ENCODE data around the gene PCP2. TPM values are rescaled to one million over a fixed set of nuclear protein-coding genes. Genes with fewer than 3 reads are reported as not detected.

PCP2 gene
- total RNA-seq, 1 donor from 2014 or later = not detected

DNA sequence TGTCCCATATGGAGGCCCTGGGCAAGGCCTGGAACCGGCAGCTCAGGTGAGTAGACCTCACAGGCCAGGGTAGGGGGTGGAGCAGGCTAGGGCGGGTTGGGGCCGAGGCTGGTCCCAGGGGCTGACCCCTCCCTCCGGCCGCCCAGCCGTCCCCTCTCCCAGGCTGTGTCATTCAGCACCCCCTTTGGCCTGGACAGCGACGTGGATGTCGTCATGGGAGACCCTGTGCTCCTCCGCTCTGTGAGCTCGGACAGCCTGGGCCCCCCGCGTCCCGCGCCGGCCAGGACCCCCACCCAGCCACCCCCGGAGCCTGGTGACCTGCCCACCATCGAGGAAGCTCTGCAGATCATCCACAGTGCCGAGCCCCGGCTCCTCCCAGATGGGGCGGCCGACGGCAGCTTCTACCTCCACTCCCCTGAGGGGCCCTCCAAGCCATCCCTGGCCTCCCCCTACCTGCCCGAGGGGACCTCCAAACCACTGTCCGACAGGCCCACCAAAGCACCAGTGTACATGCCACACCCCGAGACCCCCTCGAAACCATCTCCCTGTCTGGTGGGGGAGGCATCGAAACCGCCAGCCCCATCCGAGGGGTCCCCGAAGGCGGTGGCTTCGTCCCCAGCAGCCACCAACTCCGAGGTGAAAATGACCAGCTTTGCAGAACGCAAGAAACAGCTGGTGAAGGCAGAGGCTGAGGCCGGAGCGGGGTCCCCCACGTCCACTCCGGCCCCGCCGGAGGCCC, 21.8 kb downstream of the PCP2 start:
- H3K4me1 Mint-ChIP-seq = no peaks in the 10 kb centered on the region
- Histone ChIP-seq H3K36me3 (no peaks in the 10 kb centered on the region), H3K9me3 (ENCODE audit: low read depth) (no peaks in the 10 kb centered on the region), H3K27ac (no peak overlapping the region), H3K4me2 (no peak overlapping the region), H3K79me2 (ENCODE audit: low read depth) (no peaks in the 10 kb centered on the region), H3K9ac (no peak overlapping the region), H2AFZ (replicated peaks) (no peak overlapping the region), H3K4me3 (no peak overlapping the region), H3F3A (ENCODE audit: low read depth) (no peaks in the 10 kb centered on the region), H3K4me1 (no peaks in the 10 kb centered on the region), H4K20me1 (ENCODE audit: low read depth) (no peaks in the 10 kb centered on the region), H3K27me3 (no peaks in the 10 kb centered on the region)
- TF ChIP-seq EZH2 (IDR thresholded peaks at IDR 0.05) (no peak), EZH2phosphoT487 (IDR thresholded peaks at IDR 0.05) (no peak)
- TF ChIP-seq, protein P1, sequence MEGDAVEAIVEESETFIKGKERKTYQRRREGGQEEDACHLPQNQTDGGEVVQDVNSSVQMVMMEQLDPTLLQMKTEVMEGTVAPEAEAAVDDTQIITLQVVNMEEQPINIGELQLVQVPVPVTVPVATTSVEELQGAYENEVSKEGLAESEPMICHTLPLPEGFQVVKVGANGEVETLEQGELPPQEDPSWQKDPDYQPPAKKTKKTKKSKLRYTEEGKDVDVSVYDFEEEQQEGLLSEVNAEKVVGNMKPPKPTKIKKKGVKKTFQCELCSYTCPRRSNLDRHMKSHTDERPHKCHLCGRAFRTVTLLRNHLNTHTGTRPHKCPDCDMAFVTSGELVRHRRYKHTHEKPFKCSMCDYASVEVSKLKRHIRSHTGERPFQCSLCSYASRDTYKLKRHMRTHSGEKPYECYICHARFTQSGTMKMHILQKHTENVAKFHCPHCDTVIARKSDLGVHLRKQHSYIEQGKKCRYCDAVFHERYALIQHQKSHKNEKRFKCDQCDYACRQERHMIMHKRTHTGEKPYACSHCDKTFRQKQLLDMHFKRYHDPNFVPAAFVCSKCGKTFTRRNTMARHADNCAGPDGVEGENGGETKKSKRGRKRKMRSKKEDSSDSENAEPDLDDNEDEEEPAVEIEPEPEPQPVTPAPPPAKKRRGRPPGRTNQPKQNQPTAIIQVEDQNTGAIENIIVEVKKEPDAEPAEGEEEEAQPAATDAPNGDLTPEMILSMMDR (IDR thresholded peaks at IDR 0.05) = no peak
- H3K4me3 Mint-ChIP-seq = no peak overlapping the region
- no peaks in the 10 kb centered on the region for H3K9me3 Mint-ChIP-seq
- DNase-seq (ENCODE audit: low spot score) = no peak
- peaks cover 2% of the 10 kb centered on the region for H3K27me3 Mint-ChIP-seq (ENCODE audit: insufficient read depth, low read depth)
- no peak overlapping the region for H3K27ac Mint-ChIP-seq
- H3K36me3 Mint-ChIP-seq = no peaks in the 10 kb centered on the region

DNA sequence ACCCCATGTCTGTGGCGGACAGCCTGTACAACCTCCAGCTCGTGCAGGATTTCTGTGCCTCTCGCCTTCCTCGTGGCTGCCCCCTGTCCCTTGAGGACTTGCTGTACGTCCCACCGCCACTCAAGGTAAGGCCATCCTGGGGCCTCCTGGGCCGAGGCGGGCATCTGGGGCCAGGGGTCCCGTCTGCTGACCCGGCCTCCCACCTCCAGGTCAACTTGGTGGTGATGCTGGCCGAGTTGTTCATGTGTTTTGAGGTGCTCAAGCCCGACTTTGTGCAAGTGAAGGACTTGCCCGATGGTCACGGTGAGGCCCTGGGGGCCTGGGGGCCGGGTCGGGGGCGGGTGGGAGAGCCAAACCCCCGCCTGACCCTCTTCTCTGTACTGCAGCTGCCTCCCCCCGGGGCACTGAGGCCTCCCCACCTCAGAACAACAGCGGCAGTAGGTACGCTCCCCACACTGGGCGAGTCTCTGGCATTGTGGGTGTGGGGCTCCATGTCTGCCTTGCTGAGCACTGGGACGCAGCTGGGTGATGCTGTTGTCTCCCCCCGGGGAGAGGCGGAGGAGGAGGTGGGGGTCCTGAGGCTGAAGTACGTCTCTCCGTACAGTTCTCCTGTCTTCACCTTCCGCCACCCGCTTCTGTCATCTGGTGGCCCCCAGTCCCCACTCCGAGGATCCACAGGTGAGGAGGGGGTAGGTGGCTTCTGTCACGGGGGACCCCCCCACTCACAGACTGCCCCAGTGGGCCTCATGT, 22.9 kb downstream of the PCP2 start:
- peaks cover 2% of the 10 kb centered on the region for H3K27me3 Mint-ChIP-seq (ENCODE audit: insufficient read depth, low read depth)
- H3K27me3 ChIP-seq = no peaks in the 10 kb centered on the region
- TF ChIP-seq EZH2phosphoT487 (IDR thresholded peaks at IDR 0.05) = no peak
- TF ChIP-seq, protein P1 (IDR thresholded peaks at IDR 0.05) = no peak
- TF ChIP-seq EZH2 (IDR thresholded peaks at IDR 0.05) = no peak
- no peaks in the 10 kb centered on the region for H3K4me1 ChIP-seq
- H3K27ac ChIP-seq = no peak overlapping the region
- no peaks in the 10 kb centered on the region for H3F3A ChIP-seq (ENCODE audit: low read depth)
- H3K4me1 Mint-ChIP-seq = no peaks in the 10 kb centered on the region
- H3K36me3 Mint-ChIP-seq = no peaks in the 10 kb centered on the region
- no peaks in the 10 kb centered on the region for H3K9me3 Mint-ChIP-seq
- DNase-seq (ENCODE audit: low spot score) = no peak
- no peak overlapping the region for H3K4me3 Mint-ChIP-seq
- H3K9ac ChIP-seq = no peak overlapping the region
- no peak overlapping the region for H3K27ac Mint-ChIP-seq
- no peaks in the 10 kb centered on the region for H3K79me2 ChIP-seq (ENCODE audit: low read depth)
- no peaks in the 10 kb centered on the region for H3K36me3 ChIP-seq
- H3K4me2 ChIP-seq = no peak overlapping the region
- no peaks in the 10 kb centered on the region for H3K9me3 ChIP-seq (ENCODE audit: low read depth)
- H4K20me1 ChIP-seq (ENCODE audit: low read depth) = peaks cover under 1% of the 10 kb centered on the region
- H3K4me3 ChIP-seq = no peak overlapping the region
- no peak overlapping the region for H2AFZ ChIP-seq (replicated peaks)

DNA sequence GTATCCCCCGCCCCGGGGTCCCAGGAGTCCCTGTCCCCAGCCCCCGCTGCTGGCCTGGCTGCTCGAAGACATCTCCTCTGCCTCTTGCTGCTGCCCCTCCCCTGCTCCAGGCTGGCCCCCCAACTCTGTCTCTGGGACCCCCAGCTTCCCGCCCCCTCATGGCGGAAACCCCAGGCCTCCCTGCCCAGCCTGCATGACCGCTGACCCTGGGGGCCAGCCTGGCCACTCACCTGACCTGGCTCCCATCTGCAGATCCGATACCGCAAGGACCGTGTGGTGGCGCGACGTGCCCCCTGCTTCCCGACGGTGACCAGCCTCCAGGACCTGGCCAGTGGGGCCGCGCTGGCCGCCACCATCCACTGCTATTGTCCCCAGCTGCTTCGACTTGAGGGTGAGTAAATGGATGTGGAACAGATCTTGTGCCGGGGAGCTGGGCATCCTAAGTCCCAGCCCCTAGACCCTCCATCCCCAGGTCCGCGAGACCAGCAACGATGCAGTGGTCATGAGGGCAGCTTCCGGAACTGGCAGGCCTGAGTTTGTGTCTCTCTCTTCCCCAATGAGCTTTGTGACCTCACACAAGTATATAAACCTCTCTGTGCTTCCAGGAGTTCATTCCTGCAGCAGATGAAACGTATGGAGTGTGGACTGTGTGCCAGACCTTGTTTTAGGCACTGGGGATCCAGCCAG, 25.5 kb downstream of the PCP2 start:
- no peaks in the 10 kb centered on the region for H3K36me3 Mint-ChIP-seq
- Histone ChIP-seq H2AFZ (replicated peaks) (no peak overlapping the region), H4K20me1 (ENCODE audit: low read depth) (peaks cover 15% of the 10 kb centered on the region), H3K9ac (no peak overlapping the region), H3K4me1 (no peaks in the 10 kb centered on the region), H3K79me2 (ENCODE audit: low read depth) (no peaks in the 10 kb centered on the region), H3F3A (ENCODE audit: low read depth) (no peaks in the 10 kb centered on the region), H3K4me3 (no peak overlapping the region), H3K4me2 (no peak overlapping the region), H3K27ac (no peak overlapping the region), H3K27me3 (no peaks in the 10 kb centered on the region), H3K9me3 (ENCODE audit: low read depth) (no peaks in the 10 kb centered on the region), H3K36me3 (no peaks in the 10 kb centered on the region)
- no peaks in the 10 kb centered on the region for H3K9me3 Mint-ChIP-seq
- H3K27ac Mint-ChIP-seq = no peak overlapping the region
- TF ChIP-seq, protein P1 (IDR thresholded peaks at IDR 0.05) = no peak
- no peak for TF ChIP-seq EZH2 (IDR thresholded peaks at IDR 0.05)
- no peak for TF ChIP-seq EZH2phosphoT487 (IDR thresholded peaks at IDR 0.05)
- H3K27me3 Mint-ChIP-seq (ENCODE audit: insufficient read depth, low read depth) = peaks cover 2% of the 10 kb centered on the region
- no peaks in the 10 kb centered on the region for H3K4me1 Mint-ChIP-seq
- no peak for DNase-seq (ENCODE audit: low spot score)
- no peak overlapping the region for H3K4me3 Mint-ChIP-seq
